PC-9 (cell line): ENCODE data around the gene SDR39U1. TPM values are rescaled to one million over a fixed set of nuclear protein-coding genes. Genes with fewer than 3 reads are reported as not detected.

Experiments used
- BruUV-seq: library from RNA; stranded (reverse); fragments of 400-500 nt; replicated peaks from 2 replicates; lab custom pipeline; 2021; lab: Mats Ljungman, UMichigan
- CTCF ChIA-PET: fragments of 300-600 bp; sonication (Branson Sonifier 250); formaldehyde crosslinking; loops from one replicate; lab custom pipeline; 2022; ENCODE audit warnings: antibody characterized with exemption; lab: Charles Lee
- POLR2A ChIA-PET: fragments of 300-600 bp; sonication (Branson Sonifier 250); formaldehyde crosslinking; loops from one replicate; lab custom pipeline; 2022; ENCODE audit warnings: antibody characterized with exemption; ENCODE audit not compliant: unreplicated experiment; lab: Charles Lee
- DNase-seq, 2 experiments: peaks; one replicate each; pipeline versions ENCODE4 v3.0.0 to v3.0.0-alpha.2; 2015 to 2022; ENCODE audit warnings: mixed read lengths in 1 of 2
- H2AFZ ChIP-seq: fragments of 200-600 bp; sonication (generic); 2 replicates; pipeline ENCODE4 v1.8.1; 2017; ENCODE audit warnings: antibody characterized with exemption
- H3F3A ChIP-seq: fragments of 200-600 bp; sonication (generic); 2 replicates; pipeline ENCODE4 v1.8.1; 2017; ENCODE audit warnings: antibody characterized with exemption, mild to moderate bottlenecking, low read depth; ENCODE audit not compliant: insufficient read depth
- H3K27ac ChIP-seq: fragments of 200-600 bp; sonication (generic); 2 replicates; pipeline ENCODE4 v1.6.1; 2016; ENCODE audit warnings: mixed run types
- H3K27me3 ChIP-seq: fragments of 200-600 bp; sonication (generic); 2 replicates; pipeline ENCODE4 v1.6.1; 2016; ENCODE audit warnings: low read depth, mixed run types; ENCODE audit not compliant: insufficient read depth
- H3K36me3 ChIP-seq: fragments of 200-600 bp; sonication (generic); 2 replicates; pipeline ENCODE4 v1.6.1; 2016; ENCODE audit warnings: low read depth, mixed run types
- H3K4me1 ChIP-seq: fragments of 200-600 bp; sonication (generic); replicated peaks from 2 replicates; pipeline ENCODE4 v1.6.1; 2016; ENCODE audit warnings: mixed run types; ENCODE audit not compliant: insufficient read depth
- H3K4me2 ChIP-seq: fragments of 200-600 bp; sonication (generic); 2 replicates; pipeline ENCODE4 v1.6.1; 2017; ENCODE audit warnings: mixed run types
- H3K4me3 ChIP-seq: fragments of 200-600 bp; sonication (generic); 2 replicates; pipeline ENCODE4 v1.6.1; 2016; ENCODE audit warnings: mixed run types
- H3K79me2 ChIP-seq: fragments of 200-600 bp; sonication (generic); 2 replicates; pipeline ENCODE4 v1.6.1; 2017; ENCODE audit warnings: low read depth, mixed run types
- H3K9me2 ChIP-seq: fragments of 200-600 bp; sonication (generic); 2 replicates; pipeline ENCODE4 v1.8.1; 2017; ENCODE audit warnings: mild to moderate bottlenecking; ENCODE audit not compliant: insufficient read depth
- H3K9me3 ChIP-seq: fragments of 200-600 bp; sonication (generic); 2 replicates; pipeline ENCODE4 v1.8.1; 2016; ENCODE audit warnings: low read depth; ENCODE audit not compliant: insufficient read depth
- H4K20me1 ChIP-seq: fragments of 200-600 bp; sonication (generic); 2 replicates; pipeline ENCODE4 v1.8.1; 2017; ENCODE audit not compliant: insufficient read depth
- CTCF ChIP-seq: fragments of 200-600 bp; sonication (generic); conservative IDR thresholded peaks from 2 replicates; pipeline ENCODE4 v1.6.1; 2017; ENCODE audit warnings: mixed run types, antibody characterized with exemption, mild to moderate bottlenecking, moderate library complexity
- EZH2 ChIP-seq: fragments of 200-600 bp; sonication (generic); IDR thresholded peaks from 2 replicates; pipeline ENCODE4 v1.8.0; 2017; ENCODE audit warnings: antibody characterized with exemption, low read depth
- intact Hi-C: fragments of 100-400 bp; cut with micrococcal nuclease; formaldehyde crosslinking; loops from one replicate; pipeline ENCODE4 v1.10.0; 2022; ENCODE audit not compliant: unreplicated experiment
- total RNA-seq: library from RNA; stranded (reverse); gene quantifications from 2 replicates; pipeline ENCODE4 v1.2.3, GENCODE V29; 2021

SDR39U1 gene
- total RNA-seq, 1 experiment from 2014 or later = 17.2 TPM

DNA sequence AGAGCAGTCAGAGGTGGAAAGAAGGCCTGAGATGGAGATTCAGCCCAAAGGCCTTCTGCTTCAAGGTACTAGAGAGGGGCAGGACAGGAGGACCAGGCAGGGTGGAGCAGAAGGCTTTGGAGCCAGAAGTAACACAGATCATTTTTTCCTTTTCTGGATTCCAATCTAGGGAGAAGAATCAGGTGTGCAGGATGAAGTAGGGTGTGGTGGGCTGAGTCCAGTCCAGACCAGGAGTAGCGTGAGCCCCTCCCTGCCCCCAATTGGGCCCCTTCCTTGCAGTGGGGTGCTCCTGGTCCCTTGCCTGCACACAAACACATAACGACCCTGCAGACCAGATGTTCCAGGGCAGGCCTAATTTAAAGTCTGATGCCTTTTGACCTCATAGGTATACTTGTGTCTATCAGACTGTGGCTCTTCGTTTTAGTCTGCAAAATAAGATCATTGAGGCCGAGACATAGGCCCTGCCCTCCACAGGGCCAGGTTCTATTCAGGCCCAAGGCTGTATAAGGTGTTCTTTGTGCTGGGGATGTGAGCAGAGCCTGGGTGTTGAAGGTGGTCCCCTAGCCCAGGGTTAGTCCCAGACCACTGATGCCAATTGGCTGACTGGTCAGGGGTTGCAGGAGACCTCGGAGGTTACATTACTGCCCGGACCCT, 44.8 kb downstream of the SDR39U1 start:
- H3K27ac ChIP-seq = no peak overlapping the region
- POLR2A ChIA-PET = no interaction called here
- no peaks in the 10 kb centered on the region for H3K9me2 ChIP-seq
- H4K20me1 ChIP-seq = no peaks in the 10 kb centered on the region
- CTCF ChIA-PET = no interaction called here
- no peak overlapping the region for H3K4me2 ChIP-seq
- TSS peak; percentile 19 for BruUV-seq
- intact Hi-C loops = no loop called here
- H3K27me3 ChIP-seq = no peaks in the 10 kb centered on the region
- no peaks in the 10 kb centered on the region for H3K9me3 ChIP-seq
- TF ChIP-seq CTCF = no peak
- TF ChIP-seq EZH2 = no peak
- DNase-seq = no peak
- H3K4me1 ChIP-seq = peaks cover 21% of the 10 kb centered on the region
- H3K79me2 ChIP-seq = no peaks in the 10 kb centered on the region
- no peak overlapping the region for H3K4me3 ChIP-seq
- peaks cover 4% of the 10 kb centered on the region; the same call in 1 of the 2 replicates for H3F3A ChIP-seq
- H2AFZ ChIP-seq = no peak overlapping the region
- no peaks in the 10 kb centered on the region for H3K36me3 ChIP-seq

DNA sequence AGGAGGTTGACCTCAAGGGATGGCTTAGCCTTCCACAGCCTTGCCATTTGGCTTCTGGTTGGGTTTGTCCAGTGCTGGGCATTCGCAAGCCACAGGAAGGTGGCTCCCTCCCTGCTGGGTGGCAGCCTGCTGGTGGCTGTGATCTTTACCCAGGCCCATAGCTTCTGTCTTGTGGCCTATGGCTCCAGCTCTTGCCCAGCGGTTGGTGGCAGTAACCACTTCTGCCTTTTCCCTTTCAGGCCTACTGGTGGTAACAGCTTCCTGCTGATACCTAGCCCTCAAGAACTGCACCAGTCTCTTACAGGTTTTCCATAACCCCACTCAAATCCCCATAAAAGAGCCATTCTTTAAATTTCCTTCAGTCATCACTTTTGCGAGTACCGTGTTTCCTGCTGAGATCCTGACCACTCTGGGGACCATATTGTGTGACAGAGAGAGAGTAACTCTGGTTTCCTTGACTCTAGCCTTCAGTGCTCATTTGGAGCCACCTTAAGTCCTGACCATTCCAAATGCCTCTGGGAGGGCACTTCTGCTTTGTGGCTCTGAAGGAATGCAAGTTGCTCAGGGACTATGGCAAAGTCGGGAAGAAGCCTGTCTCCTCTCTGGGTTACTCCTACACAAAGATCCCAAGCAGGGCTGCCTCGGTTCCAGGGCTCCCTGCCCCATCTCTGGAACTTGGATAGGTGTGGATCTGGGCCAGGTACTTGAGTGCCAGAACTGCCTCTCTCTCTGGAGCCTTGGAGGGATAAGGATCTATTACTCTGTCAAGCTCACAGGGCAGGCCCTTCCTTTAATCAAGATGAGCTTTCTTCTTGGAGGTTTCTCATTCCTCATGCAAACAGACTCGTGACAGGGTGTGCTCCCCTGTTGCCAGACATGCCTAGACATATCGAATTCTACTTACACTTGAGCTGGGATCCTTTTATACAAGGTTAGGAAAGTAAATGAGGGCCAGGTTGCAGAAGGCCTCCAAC, 46.7 kb downstream of the SDR39U1 start:
- TF ChIP-seq CTCF = no peak
- TF ChIP-seq EZH2 = no peak
- Histone ChIP-seq H3K4me1 (peaks cover 31% of the 10 kb centered on the region), H3K9me3 (no peaks in the 10 kb centered on the region), H3K4me3 (no peak overlapping the region), H3K79me2 (0 out of 2 replicates have a peak, but pooled peaks cover 3% of the 10 kb centered on the region), H2AFZ (no peak overlapping the region), H3K27me3 (no peaks in the 10 kb centered on the region), H3K27ac (no peak overlapping the region), H3F3A (peaks cover 17% of the 10 kb centered on the region), H3K4me2 (no peak overlapping the region), H3K9me2 (no peaks in the 10 kb centered on the region), H3K36me3 (no peaks in the 10 kb centered on the region), H4K20me1 (no peaks in the 10 kb centered on the region)
- DNase-seq = no peak
- ChIA-PET CTCF (no interaction called here), POLR2A (interaction anchor here (0.7 kb wide), 1 partner anchor 42 kb away, joined by 5 read pairs; no protein-coding TSS in a partner anchor)
- no TSS peak for BruUV-seq
- intact Hi-C loops = no loop called here

- H3K27ac ChIP-seq = no peak overlapping the region
- H2AFZ ChIP-seq = no peak overlapping the region
- POLR2A ChIA-PET = no interaction called here
- H3F3A ChIP-seq = peaks cover 17% of the 10 kb centered on the region
- H3K9me2 ChIP-seq = no peaks in the 10 kb centered on the region
- DNase-seq = no peak
- H3K36me3 ChIP-seq = no peaks in the 10 kb centered on the region
- no peaks in the 10 kb centered on the region for H3K9me3 ChIP-seq
- BruUV-seq = no TSS peak
- H3K79me2 ChIP-seq = 0 out of 2 replicates have a peak, but pooled peaks cover 3% of the 10 kb centered on the region
- H3K4me2 ChIP-seq = peak overlapping the region; percentile 79; the same call in 1 of the 2 replicates
- TF ChIP-seq CTCF (no peak), EZH2 (no peak)
- H4K20me1 ChIP-seq = no peaks in the 10 kb centered on the region
- H3K4me1 ChIP-seq = peaks cover 36% of the 10 kb centered on the region
- CTCF ChIA-PET = no interaction called here
- H3K27me3 ChIP-seq = no peaks in the 10 kb centered on the region
- intact Hi-C loops = no loop called here
- no peak overlapping the region for H3K4me3 ChIP-seq
Observed at GRCh38 chr14:24394275-24394674, 48.3 kb downstream of the SDR39U1 start.
